Muscle layer of duodenum (tissue), 2 donors: ENCODE measurements around the gene COMT.

ENCODE experiments used
- H3K27ac ChIP-seq: one replicate; pipeline ENCODE4 v1.7.0; 2013; ENCODE audit warnings: mild to moderate bottlenecking, low read length
- H3K27me3 ChIP-seq: one replicate; pipeline ENCODE4 v1.7.0; 2013; ENCODE audit warnings: low read depth, mild to moderate bottlenecking, control low read depth, low read length
- H3K36me3 ChIP-seq, 2 donors: one replicate each; pipeline ENCODE4 v1.7.0; 2013; ENCODE audit warnings: low read length in 2 of 2, control low read depth in 1 of 2, mild to moderate bottlenecking in 1 of 2; ENCODE audit not compliant: insufficient read depth in 2 of 2, control insufficient read depth in 1 of 2
- H3K4me1 ChIP-seq, 2 donors: one replicate each; pipeline ENCODE4 v1.7.0; 2013; ENCODE audit warnings: low read length in 2 of 2, mild to moderate bottlenecking in 2 of 2, control low read depth in 1 of 2, moderate library complexity in 1 of 2; ENCODE audit not compliant: insufficient read depth in 2 of 2, control insufficient read depth in 1 of 2
- H3K4me3 ChIP-seq, 2 donors: one replicate each; pipeline ENCODE4 v1.7.0; 2013; ENCODE audit warnings: low read length in 2 of 2, low read depth in 1 of 2, mild to moderate bottlenecking in 1 of 2
- H3K9me3 ChIP-seq, 2 donors: one replicate each; pipeline ENCODE4 v1.7.0; 2013; ENCODE audit warnings: low read length in 2 of 2, control low read depth in 1 of 2, mild to moderate bottlenecking in 1 of 2; ENCODE audit not compliant: control insufficient read depth in 1 of 2
- donor health status: healthy.

Gene COMT

GRCh38 chr22:19984201-19984753 is 42.7 kb downstream of the COMT start:
- peaks cover 11 to 30% of the 10 kb centered on the region in 2 donors for H3K4me1 ChIP-seq
- H3K36me3 ChIP-seq = peaks cover 6 to 25% of the 10 kb centered on the region in 2 donors
- no peaks in the 10 kb centered on the region for H3K9me3 ChIP-seq
- H3K4me3 ChIP-seq = no peak overlapping the region
- no peaks in the 10 kb centered on the region for H3K27me3 ChIP-seq
- H3K27ac ChIP-seq = no peak overlapping the region

DNA sequence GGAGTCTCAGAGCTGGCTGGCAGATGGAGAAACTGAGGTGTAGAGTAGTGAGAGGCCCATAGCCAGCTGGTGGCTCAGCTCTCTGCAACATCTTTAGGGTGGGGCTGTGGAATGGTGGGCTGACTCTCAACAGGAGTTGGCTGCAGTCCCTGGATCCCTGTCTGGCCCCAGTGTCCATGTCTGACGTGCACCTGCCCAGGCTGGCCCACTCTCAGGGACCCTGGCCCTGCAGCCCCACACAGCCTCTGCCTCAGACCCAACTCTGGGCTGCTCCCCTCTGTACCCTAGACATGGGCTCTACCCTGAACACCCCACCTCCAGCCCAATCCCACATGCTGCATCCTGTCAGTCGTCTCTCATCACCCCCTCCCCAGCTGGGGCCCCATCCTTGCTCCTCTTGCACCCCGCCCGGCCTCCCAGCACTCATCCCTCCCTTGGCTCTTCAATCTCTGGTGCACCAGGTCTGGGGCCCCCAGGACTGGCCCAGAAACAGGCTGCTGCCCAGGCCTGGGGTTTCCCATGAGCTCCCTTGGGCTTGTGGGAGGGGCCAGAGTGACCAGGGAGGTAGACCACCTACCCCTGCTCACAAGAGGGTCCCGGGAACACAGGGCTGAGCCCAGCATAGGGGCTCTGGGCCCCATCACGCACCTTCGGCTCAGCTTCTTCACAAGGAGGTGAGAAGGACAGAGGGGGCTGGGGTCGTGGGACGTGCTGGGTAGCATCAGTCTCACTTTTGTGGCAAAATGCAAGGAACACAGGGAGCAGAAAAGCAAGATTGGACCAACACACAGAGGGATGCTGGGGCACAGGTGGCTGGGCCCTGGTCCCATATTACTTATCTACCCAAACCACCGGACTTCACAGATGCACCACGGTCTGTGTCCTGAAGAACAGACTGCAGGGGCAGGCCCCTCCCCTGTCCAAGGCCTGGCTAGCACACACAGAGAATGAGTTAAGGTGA is 43.6 kb downstream of the COMT start:
- H3K27me3 ChIP-seq = no peaks in the 10 kb centered on the region
- peaks cover 5 to 17% of the 10 kb centered on the region in 2 donors for H3K36me3 ChIP-seq
- peak overlapping the region in 1 of 2 donors; percentile 74 for H3K4me3 ChIP-seq
- H3K4me1 ChIP-seq = peaks cover 11 to 30% of the 10 kb centered on the region in 2 donors
- no peak overlapping the region for H3K27ac ChIP-seq
- no peaks in the 10 kb centered on the region for H3K9me3 ChIP-seq

GRCh38 chr22:19986011-19986409 is 44.4 kb downstream of the COMT start:
- no peaks in the 10 kb centered on the region for H3K27me3 ChIP-seq
- peaks cover 0 to 9% of the 10 kb centered on the region in 2 donors for H3K36me3 ChIP-seq
- H3K9me3 ChIP-seq = no peaks in the 10 kb centered on the region
- peaks cover 11 to 30% of the 10 kb centered on the region in 2 donors for H3K4me1 ChIP-seq
- peak overlapping the region; percentile 49 to 74 for H3K4me3 ChIP-seq
- H3K27ac ChIP-seq = peak overlapping the region; percentile 23

DNA sequence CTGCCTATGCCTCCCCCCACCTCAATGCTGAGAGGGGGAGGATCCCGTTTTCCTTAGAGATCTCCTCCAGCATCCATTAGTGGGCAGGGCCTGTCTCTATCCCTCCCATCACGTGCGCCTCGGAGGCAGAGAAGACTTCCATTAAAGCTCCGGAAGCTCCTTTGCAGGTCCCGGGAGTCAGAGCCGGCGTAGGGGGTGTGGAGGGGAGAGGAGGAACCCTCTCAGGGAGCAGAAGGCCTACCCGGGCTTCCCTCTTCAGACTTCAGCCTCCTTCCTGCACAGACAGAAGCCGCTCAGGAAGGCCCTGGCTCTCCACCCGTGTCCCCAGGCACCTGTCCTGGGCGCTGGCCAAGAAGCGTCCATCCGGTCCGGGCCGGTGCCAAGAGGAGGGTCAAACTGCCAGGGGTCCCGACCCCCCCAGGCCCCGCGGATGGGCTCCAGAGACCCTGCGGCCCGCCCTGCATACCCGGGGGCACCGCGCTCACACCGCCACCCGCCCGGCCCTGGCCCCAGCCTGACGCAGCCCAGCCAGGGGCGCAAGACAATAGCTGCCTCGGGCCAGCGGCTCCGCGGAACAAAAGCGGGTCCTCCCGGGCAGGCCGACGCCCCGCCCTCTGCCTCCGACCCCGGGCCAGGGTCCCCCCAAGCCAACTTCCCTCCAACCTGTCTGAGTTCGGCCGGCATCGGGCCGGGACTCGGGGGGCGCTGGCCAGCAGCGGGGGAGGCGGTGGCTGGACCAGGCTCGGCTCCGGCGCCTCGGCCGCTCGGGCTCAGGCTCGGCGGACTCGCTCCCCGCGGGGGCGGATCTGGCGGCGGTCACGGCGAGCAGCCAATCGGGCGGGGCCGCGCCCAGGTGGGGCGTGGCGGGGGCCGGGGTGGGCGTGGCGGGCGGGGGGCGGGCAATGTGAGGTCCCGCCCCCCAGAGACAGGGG is 45.1 kb downstream of the COMT start:
- Histone ChIP-seq H3K36me3 (peaks cover 0 to 2% of the 10 kb centered on the region in 2 donors), H3K4me1 (peaks cover 11 to 30% of the 10 kb centered on the region in 2 donors), H3K9me3 (no peaks in the 10 kb centered on the region), H3K27me3 (no peaks in the 10 kb centered on the region), H3K27ac (peak overlapping the region; percentile 23), H3K4me3 (peak overlapping the region; percentile 49 to 74)

DNA sequence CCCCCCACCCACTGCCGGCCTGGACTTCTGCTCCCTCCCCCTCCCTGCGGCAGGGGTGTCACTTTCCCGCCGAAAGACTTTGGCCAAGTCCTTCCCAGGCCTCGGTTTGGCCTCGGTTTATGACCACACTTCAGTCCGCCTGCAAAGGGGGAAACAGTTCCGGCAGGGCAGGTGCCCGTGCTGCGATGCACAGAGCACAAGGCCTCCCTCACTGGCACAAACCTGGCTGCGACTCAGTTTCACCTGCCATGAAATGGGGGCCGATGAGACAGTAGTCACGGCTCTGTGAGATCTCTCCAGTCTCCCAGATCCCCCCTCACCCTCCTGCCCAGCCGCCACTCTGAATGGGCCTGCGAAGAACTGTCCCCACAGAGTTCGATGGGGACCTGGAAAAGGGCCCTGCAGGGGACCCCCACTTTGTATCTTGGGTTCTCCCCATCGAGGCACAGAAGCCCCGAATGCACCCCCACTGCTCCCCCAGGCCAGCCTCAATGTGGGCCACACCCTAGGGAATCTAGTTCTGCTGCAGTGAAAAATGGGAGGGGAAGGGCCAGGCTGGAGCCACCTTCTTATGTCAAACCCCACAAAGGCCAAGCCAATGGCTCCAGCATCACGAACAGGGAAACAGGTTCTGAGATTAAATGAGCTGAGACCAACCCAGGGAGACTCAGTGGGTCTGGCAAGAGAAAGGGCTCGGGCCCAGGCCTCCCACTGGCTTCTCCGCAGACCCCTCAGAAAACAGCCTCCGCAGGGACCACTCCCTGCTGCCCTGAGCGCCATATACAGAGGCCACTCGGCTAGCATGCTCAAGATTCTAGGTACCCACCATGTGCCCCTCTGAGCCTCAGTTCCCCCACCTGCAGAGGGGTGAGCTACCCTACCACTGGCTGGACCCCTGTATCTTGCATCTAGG is 46.1 kb downstream of the COMT start:
- no peak overlapping the region for H3K4me3 ChIP-seq
- peaks cover 11 to 39% of the 10 kb centered on the region in 2 donors for H3K4me1 ChIP-seq
- H3K9me3 ChIP-seq = no peaks in the 10 kb centered on the region
- H3K27me3 ChIP-seq = no peaks in the 10 kb centered on the region
- H3K36me3 ChIP-seq = no peaks in the 10 kb centered on the region
- no peak overlapping the region for H3K27ac ChIP-seq

- Histone ChIP-seq H3K4me3 (no peak overlapping the region), H3K9me3 (no peaks in the 10 kb centered on the region), H3K27ac (no peak overlapping the region), H3K36me3 (no peaks in the 10 kb centered on the region), H3K27me3 (no peaks in the 10 kb centered on the region), H3K4me1 (peaks cover 10 to 46% of the 10 kb centered on the region in 2 donors)
Observed at GRCh38 chr22:19988331-19988808, 46.8 kb downstream of the COMT start.

DNA sequence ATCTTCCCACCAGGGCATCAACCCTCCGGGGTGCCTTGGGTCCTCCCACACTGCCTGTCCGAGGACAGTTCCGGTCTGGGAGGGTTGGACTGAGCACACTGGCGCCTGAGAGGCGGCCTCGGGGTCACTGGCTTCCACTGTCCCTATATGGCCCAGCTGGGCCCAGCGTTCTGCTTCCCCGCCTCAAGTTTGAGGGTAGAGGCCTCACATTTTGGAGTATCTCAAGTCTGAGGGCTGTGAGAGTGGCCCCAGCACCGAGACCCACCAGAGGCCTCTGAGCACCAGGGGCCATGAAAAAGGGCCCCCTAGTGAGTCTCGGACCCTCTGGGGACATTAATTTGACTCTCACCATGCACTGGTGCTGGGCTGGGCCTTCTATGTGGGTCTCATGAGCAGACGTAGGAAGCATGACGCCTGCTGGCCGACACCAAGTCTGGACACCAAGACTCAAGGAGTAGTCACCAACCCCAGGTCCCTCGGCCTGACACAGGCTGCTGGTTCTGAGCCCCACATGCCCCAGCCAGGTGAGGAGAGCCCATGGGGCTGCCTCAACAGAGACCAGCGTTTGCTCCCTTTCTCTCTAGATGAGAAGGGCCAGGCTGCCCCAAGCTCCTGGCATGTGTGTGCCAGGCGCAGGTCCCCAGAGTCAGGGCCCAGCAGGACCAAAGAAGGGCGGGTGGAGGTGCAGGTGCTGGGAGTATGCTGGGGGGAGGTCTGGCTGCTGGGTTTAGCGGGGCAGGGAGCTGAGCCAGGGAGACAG is 47.6 kb downstream of the COMT start:
- Histone ChIP-seq H3K27ac (no peak overlapping the region), H3K27me3 (no peaks in the 10 kb centered on the region), H3K9me3 (no peaks in the 10 kb centered on the region), H3K4me1 (peaks cover 6 to 39% of the 10 kb centered on the region in 2 donors), H3K4me3 (no peak overlapping the region), H3K36me3 (no peaks in the 10 kb centered on the region)

GRCh38 chr22:19989725-19990067 is 48.1 kb downstream of the COMT start:
- no peak overlapping the region for H3K4me3 ChIP-seq
- H3K27me3 ChIP-seq = no peaks in the 10 kb centered on the region
- H3K9me3 ChIP-seq = no peaks in the 10 kb centered on the region
- H3K36me3 ChIP-seq = no peaks in the 10 kb centered on the region
- H3K4me1 ChIP-seq = peaks cover 6 to 33% of the 10 kb centered on the region in 2 donors
- no peak overlapping the region for H3K27ac ChIP-seq

DNA sequence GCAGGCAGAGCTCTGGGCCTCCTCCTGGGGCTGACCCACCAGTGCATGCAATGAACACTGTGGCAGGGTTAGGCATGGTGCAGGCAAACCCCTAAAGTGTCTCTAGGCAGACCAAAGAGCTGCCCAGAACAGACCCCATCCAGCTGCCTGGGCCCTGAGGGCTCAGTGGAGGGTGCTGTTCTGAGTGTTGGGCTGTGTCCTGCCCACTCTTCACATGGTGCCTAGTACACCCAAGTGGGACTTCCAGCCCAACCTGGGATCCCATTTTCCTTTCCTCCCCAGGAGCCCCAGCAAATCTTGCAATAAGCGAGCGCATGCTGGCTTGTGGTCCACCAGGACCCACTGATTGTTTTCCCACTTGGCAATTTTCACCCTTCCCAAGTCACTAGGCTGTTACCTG is 48.6 kb downstream of the COMT start:
- Histone ChIP-seq H3K4me1 (peaks cover 6 to 30% of the 10 kb centered on the region in 2 donors), H3K9me3 (no peaks in the 10 kb centered on the region), H3K27ac (no peak overlapping the region), H3K36me3 (no peaks in the 10 kb centered on the region), H3K4me3 (no peak overlapping the region), H3K27me3 (no peaks in the 10 kb centered on the region)
